HG02981 (cell line): ENCODE data around the gene RARS1.
A peak's percentile ranks its signal among the peaks of the same experiment; 100 is the strongest.
"Not testable (repeated sequence)": the region's sequence is repeated elsewhere in the genome, so short reads cannot be mapped to it uniquely, and the experiment has no call there.

Experiments
- ATAC-seq: cut with Tn5 transposase; IDR thresholded peaks from one replicate; pipeline ENCODE4 v1.9.1; 2021; ENCODE audit warnings: mild to moderate bottlenecking, moderate library complexity; ENCODE audit not compliant: unreplicated experiment

The RARS1 gene

GRCh38 chr5:168479166-168479565 is 7.1 kb upstream of the RARS1 start:
- no peak for ATAC-seq

- no peak for ATAC-seq
Measured at GRCh38 chr5:168480601-168481000, 5.7 kb upstream of the RARS1 start.

- peak; percentile 97 for ATAC-seq
Measured at GRCh38 chr5:168481330-168481788, 4.9 kb upstream of the RARS1 start.

- ATAC-seq = no peak
Measured at GRCh38 chr5:168482361-168482760, 3.9 kb upstream of the RARS1 start.

- ATAC-seq = no peak
Measured at GRCh38 chr5:168489059-168489458, 2.8 kb downstream of the RARS1 start.

- no peak for ATAC-seq
Measured at GRCh38 chr5:168494057-168494555, 7.8 kb downstream of the RARS1 start.

- ATAC-seq = no peak
Measured at GRCh38 chr5:168502563-168503237, 16.4 kb downstream of the RARS1 start.

- no peak for ATAC-seq
Measured at GRCh38 chr5:168513861-168514428, 27.7 kb downstream of the RARS1 start.

GRCh38 chr5:168525856-168526255 is 39.6 kb downstream of the RARS1 start:
- no peak for ATAC-seq

- ATAC-seq = no peak
Measured at GRCh38 chr5:168527756-168528295, 41.6 kb downstream of the RARS1 start.

GRCh38 chr5:168528521-168529373 is 42.5 kb downstream of the RARS1 start, which contains the start of gene FBLL1:
FBLL1 (plus strand) TSS chr5:168529305; CDS start chr5:168529505, 200 bp downstream.
- no peak for ATAC-seq

GRCh38 chr5:168529374-168530234 is 43.3 kb downstream of the RARS1 start:
- no peak for ATAC-seq

GRCh38 chr5:168530621-168531150 is 44.4 kb downstream of the RARS1 start:
- ATAC-seq = no peak

- no peak for ATAC-seq
Measured at GRCh38 chr5:168531191-168531590, 44.9 kb downstream of the RARS1 start.

GRCh38 chr5:168531987-168532864 is 46.0 kb downstream of the RARS1 start:
- ATAC-seq = no peak

- not testable (repeated sequence) for ATAC-seq
Measured at GRCh38 chr5:168534351-168534750, 48.1 kb downstream of the RARS1 start.

GRCh38 chr5:168537176-168537575 is 50.9 kb downstream of the RARS1 start:
- ATAC-seq = no peak

GRCh38 chr5:168549554-168549953 is 63.3 kb downstream of the RARS1 start:
- no peak for ATAC-seq

GRCh38 chr5:168550656-168551055 is 64.4 kb downstream of the RARS1 start:
- ATAC-seq = no peak
